C4-2B (cell line): ENCODE results near the gene ZNF248.

Experiments
- ZFX ChIP-seq: fragments of 450-650 bp; IDR thresholded peaks from 2 replicates; pipeline ENCODE4 v1.6.1; 2017
- TF ChIP-seq, protein P1 (sequence below): fragments of 450-650 bp; conservative IDR thresholded peaks from 2 replicates; pipeline ENCODE4 v1.5.1; 2017; ENCODE audit warnings: mild to moderate bottlenecking

DNA sequence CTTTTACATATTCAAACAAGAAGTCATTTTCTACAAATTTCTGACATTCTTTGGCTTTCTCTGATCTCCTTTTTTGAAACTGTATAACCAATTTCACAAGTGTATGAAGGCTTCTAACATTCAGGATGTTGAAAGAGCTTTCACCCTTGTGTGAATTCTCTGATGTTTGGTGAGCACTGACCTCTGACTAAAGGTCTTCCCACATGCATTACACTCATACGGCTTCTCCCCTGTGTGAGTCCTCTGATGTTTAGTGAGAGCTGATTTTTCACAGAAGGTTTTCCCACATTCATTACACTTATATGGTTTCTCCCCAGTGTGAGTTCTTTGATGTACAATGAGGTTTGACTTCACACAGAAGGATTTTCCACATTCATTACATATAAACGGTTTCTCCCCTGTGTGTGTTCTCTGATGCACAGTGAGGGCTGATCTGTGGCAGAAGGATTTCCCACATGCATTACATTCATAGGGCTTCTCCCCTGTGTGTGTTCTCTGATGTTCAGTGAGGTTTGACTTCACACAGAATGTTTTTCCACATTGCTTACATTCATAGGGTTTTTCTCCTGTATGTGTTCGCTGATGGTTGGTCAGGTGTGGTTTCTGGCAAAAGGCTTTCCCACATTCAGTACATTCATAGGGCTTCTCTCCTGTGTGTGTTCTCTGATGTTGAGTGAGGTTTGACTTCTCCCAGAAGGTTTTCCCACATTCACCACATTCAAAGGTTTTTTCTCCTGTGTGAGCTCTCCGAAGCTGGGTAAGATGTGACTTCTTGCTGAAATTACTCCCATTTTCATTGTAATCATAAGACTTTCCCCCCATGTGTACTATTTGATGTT lies 25.7 kb downstream of the ZNF248 start:
- TF ChIP-seq, protein P1, sequence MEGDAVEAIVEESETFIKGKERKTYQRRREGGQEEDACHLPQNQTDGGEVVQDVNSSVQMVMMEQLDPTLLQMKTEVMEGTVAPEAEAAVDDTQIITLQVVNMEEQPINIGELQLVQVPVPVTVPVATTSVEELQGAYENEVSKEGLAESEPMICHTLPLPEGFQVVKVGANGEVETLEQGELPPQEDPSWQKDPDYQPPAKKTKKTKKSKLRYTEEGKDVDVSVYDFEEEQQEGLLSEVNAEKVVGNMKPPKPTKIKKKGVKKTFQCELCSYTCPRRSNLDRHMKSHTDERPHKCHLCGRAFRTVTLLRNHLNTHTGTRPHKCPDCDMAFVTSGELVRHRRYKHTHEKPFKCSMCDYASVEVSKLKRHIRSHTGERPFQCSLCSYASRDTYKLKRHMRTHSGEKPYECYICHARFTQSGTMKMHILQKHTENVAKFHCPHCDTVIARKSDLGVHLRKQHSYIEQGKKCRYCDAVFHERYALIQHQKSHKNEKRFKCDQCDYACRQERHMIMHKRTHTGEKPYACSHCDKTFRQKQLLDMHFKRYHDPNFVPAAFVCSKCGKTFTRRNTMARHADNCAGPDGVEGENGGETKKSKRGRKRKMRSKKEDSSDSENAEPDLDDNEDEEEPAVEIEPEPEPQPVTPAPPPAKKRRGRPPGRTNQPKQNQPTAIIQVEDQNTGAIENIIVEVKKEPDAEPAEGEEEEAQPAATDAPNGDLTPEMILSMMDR, result no peak
- no peak for TF ChIP-seq ZFX
